ENCODE data around the gene SCG2. TPM values are rescaled to one million over a fixed set of nuclear protein-coding genes. Genes with fewer than 3 reads are reported as not detected.

SCG2 gene
- polyA plus RNA-seq, 1 donor from 2014 or later: 37.3 TPM

DNA sequence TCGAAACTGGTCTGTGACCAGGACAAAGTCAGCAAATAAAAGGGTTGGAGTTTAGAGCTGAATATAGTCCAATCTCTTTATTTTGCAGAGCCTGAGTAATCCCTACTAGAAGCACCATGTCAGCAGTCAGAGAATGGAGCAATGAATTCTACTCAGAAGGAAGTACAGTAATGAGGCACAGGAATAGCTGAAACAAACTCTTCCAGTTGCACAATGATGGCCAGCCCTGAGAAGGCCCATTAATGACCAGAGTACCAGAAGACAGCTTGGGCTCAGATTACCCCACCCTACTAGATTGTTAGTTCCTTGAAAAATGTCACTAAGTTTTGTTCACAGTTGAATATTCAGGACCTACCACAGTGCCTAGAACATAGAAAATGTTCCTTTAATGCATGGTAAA lies 40.3 kb upstream of the SCG2 start:
- Histone ChIP-seq H3K9me3 (ENCODE audit: low read length) (no peaks in the 10 kb centered on the region), H3K79me2 (replicated peaks; ENCODE audit: insufficient read depth, low read length) (no peaks in the 10 kb centered on the region), H3F3A (ENCODE audit: insufficient read depth, low read length, poor library complexity, severe bottlenecking) (no peaks in the 10 kb centered on the region), H3K27me3 (ENCODE audit: insufficient read depth, low read depth, low read length) (no peaks in the 10 kb centered on the region), H4K20me1 (ENCODE audit: insufficient read depth) (no peaks in the 10 kb centered on the region), H3K9me2 (ENCODE audit: insufficient read depth, low read length) (no peaks in the 10 kb centered on the region), H3K27ac (ENCODE audit: low read length) (no peak overlapping the region), H3K36me3 (ENCODE audit: insufficient read depth, low read length) (no peaks in the 10 kb centered on the region), H3K4me2 (ENCODE audit: low read length) (no peak overlapping the region), H3K9ac (ENCODE audit: low read length) (no peak overlapping the region), H3K4me3 (ENCODE audit: low read length) (no peak overlapping the region), H2AFZ (ENCODE audit: low read depth, low read length) (no peak overlapping the region)
- TF ChIP-seq SMC3 (conservative IDR thresholded peaks at IDR 0.05; ENCODE audit: poor library complexity) (no peak), REST (IDR thresholded peaks at IDR 0.05; ENCODE audit: borderline replicate concordance) (no peak), RAD21 (conservative IDR thresholded peaks at IDR 0.05) (no peak), POLR2AphosphoS5 (IDR thresholded peaks at IDR 0.05) (no peak), EP300 (conservative IDR thresholded peaks at IDR 0.05; ENCODE audit: poor library complexity, severe bottlenecking) (no peak), EZH2 (IDR thresholded peaks at IDR 0.05; ENCODE audit: borderline replicate concordance, insufficient read depth, low read length, poor library complexity, severe bottlenecking) (no peak), CTCF (IDR thresholded peaks at IDR 0.05; ENCODE audit: poor library complexity, severe bottlenecking) (no peak), MXI1 (conservative IDR thresholded peaks at IDR 0.05; ENCODE audit: poor library complexity, severe bottlenecking) (no peak), TAF1 (IDR thresholded peaks at IDR 0.05; ENCODE audit: low read depth) (no peak)

- no peaks in the 10 kb centered on the region for H3K9me3 ChIP-seq (ENCODE audit: low read length)
- no peak overlapping the region for H2AFZ ChIP-seq (ENCODE audit: low read depth, low read length)
- H3K9me2 ChIP-seq (ENCODE audit: insufficient read depth, low read length): no peaks in the 10 kb centered on the region
- H3K9ac ChIP-seq (ENCODE audit: low read length): no peak overlapping the region
- no peaks in the 10 kb centered on the region for H3K79me2 ChIP-seq (replicated peaks; ENCODE audit: insufficient read depth, low read length)
- H3K27ac ChIP-seq (ENCODE audit: low read length): no peak overlapping the region
- TF ChIP-seq EZH2 (IDR thresholded peaks at IDR 0.05; ENCODE audit: borderline replicate concordance, insufficient read depth, low read length, poor library complexity, severe bottlenecking) (no peak), MXI1 (conservative IDR thresholded peaks at IDR 0.05; ENCODE audit: poor library complexity, severe bottlenecking) (no peak), POLR2AphosphoS5 (IDR thresholded peaks at IDR 0.05) (no peak), TAF1 (IDR thresholded peaks at IDR 0.05; ENCODE audit: low read depth) (no peak)
- no peaks in the 10 kb centered on the region for H3K36me3 ChIP-seq (ENCODE audit: insufficient read depth, low read length)
- H4K20me1 ChIP-seq (ENCODE audit: insufficient read depth): no peaks in the 10 kb centered on the region
- no peak overlapping the region for H3K4me3 ChIP-seq (ENCODE audit: low read length)
- no peak overlapping the region for H3K4me2 ChIP-seq (ENCODE audit: low read length)
- H3K27me3 ChIP-seq (ENCODE audit: insufficient read depth, low read depth, low read length): no peaks in the 10 kb centered on the region
- no peaks in the 10 kb centered on the region for H3F3A ChIP-seq (ENCODE audit: insufficient read depth, low read length, poor library complexity, severe bottlenecking)
These were observed 38.9 kb upstream of the SCG2 start for GRCh38 chr2:223641082-223641481.
